HG03066 (cell line): ENCODE measurements around the gene COG5.
"Not testable (repeated sequence)": the region's sequence is repeated elsewhere in the genome, so short reads cannot be mapped to it uniquely, and the experiment has no call there.

Source experiments
- ATAC-seq: cut with Tn5 transposase; IDR thresholded peaks from one replicate; pipeline ENCODE4 v1.9.1; 2021; ENCODE audit warnings: low read depth; ENCODE audit not compliant: unreplicated experiment

Gene COG5

GRCh38 chr7:107580716-107581383, 17.1 kb upstream of the COG5 start:
- ATAC-seq: no peak

GRCh38 chr7:107579885-107580715, 16.4 kb upstream of the COG5 start, which contains the start of gene BCAP29:
Gene BCAP29, plus strand, starts transcription at chr7:107580246. Its CDS starts 527 bp downstream, at chr7:107580773.
- peak; percentile 90 for ATAC-seq

GRCh38 chr7:107579554-107579884, 15.8 kb upstream of the COG5 start:
- ATAC-seq: peak; percentile 2

GRCh38 chr7:107573537-107573936, 9.8 kb upstream of the COG5 start:
- no peak for ATAC-seq

GRCh38 chr7:107570298-107570697, 6.6 kb upstream of the COG5 start:
- no peak for ATAC-seq

- ATAC-seq: no peak
These were observed 1.0 kb upstream of the COG5 start for GRCh38 chr7:107564553-107565298.

- ATAC-seq: peak; percentile 63
These were observed 492 bp downstream of the COG5 start for GRCh38 chr7:107563081-107563774.

- ATAC-seq: no peak
These were observed 2.7 kb downstream of the COG5 start for GRCh38 chr7:107560898-107561516.

GRCh38 chr7:107559864-107560263, 3.9 kb downstream of the COG5 start:
- no peak for ATAC-seq

GRCh38 chr7:107555893-107556292, 7.8 kb downstream of the COG5 start:
- no peak for ATAC-seq

- ATAC-seq: no peak
These were observed 11.8 kb downstream of the COG5 start for GRCh38 chr7:107551936-107552335.

- no peak for ATAC-seq
These were observed 18.7 kb downstream of the COG5 start for GRCh38 chr7:107544848-107545591.

GRCh38 chr7:107543338-107543993, 20.3 kb downstream of the COG5 start:
- no peak for ATAC-seq

- ATAC-seq: no peak
These were observed 25.7 kb downstream of the COG5 start for GRCh38 chr7:107538001-107538400.

GRCh38 chr7:107537228-107537627, 26.5 kb downstream of the COG5 start:
- not testable (repeated sequence) for ATAC-seq

- no peak for ATAC-seq
These were observed 29.6 kb downstream of the COG5 start for GRCh38 chr7:107534139-107534538.

- no peak for ATAC-seq
These were observed 33.0 kb downstream of the COG5 start for GRCh38 chr7:107530751-107531150.

GRCh38 chr7:107528461-107528860, 35.3 kb downstream of the COG5 start:
- ATAC-seq: no peak

GRCh38 chr7:107527196-107527595, 36.5 kb downstream of the COG5 start:
- no peak for ATAC-seq
